HEK293T (cell line): Measurements from ENCODE around the gene DDN.

Source experiments
- ARNT ChIP-seq: fragments of 450-650 bp; IDR thresholded peaks from 2 replicates; pipeline ENCODE4 v1.6.1; 2017; ENCODE audit warnings: mild to moderate bottlenecking
- BHLHE40 ChIP-seq: fragments of 450-650 bp; IDR thresholded peaks from 2 replicates; pipeline ENCODE4 v1.6.1; 2016; ENCODE audit warnings: mild to moderate bottlenecking, moderate library complexity, borderline replicate concordance
- ELF4 ChIP-seq: fragments of 450-650 bp; IDR thresholded peaks from 2 replicates; pipeline ENCODE4 v1.6.1; 2017; ENCODE audit warnings: antibody characterized with exemption
- FOXA1 ChIP-seq: fragments of 450-650 bp; IDR thresholded peaks from 2 replicates; pipeline ENCODE4 v1.6.1; 2016; ENCODE audit warnings: mild to moderate bottlenecking
- FOXM1 ChIP-seq: fragments of 450-650 bp; IDR thresholded peaks from 2 replicates; pipeline ENCODE4 v1.6.1; 2017; ENCODE audit warnings: mild to moderate bottlenecking, borderline replicate concordance
- HDGF ChIP-seq: fragments of 450-650 bp; IDR thresholded peaks from 2 replicates; pipeline ENCODE4 v1.6.1; 2017; ENCODE audit warnings: antibody characterized with exemption, borderline replicate concordance
- L3MBTL2 ChIP-seq: fragments of 450-650 bp; conservative IDR thresholded peaks from 2 replicates; pipeline ENCODE4 v1.6.1; 2016; ENCODE audit warnings: mild to moderate bottlenecking
- NFRKB ChIP-seq: fragments of 450-650 bp; IDR thresholded peaks from 2 replicates; pipeline ENCODE4 v1.6.1; 2016; ENCODE audit warnings: mild to moderate bottlenecking, moderate library complexity
- SP1 ChIP-seq: fragments of 450-650 bp; IDR thresholded peaks from 2 replicates; pipeline ENCODE4 v1.6.1; 2017
- SUZ12 ChIP-seq: fragments of 450-650 bp; IDR thresholded peaks from 2 replicates; pipeline ENCODE4 v1.6.1; 2016; ENCODE audit warnings: mild to moderate bottlenecking
- TARDBP ChIP-seq: fragments of 450-650 bp; IDR thresholded peaks from 2 replicates; pipeline ENCODE4 v1.6.1; 2016
- ZNF384 ChIP-seq: fragments of 450-650 bp; IDR thresholded peaks from 2 replicates; pipeline ENCODE4 v1.6.1; 2016

- no peak for TF ChIP-seq BHLHE40
- no peak for TF ChIP-seq SP1
- no peak for TF ChIP-seq FOXM1
- TF ChIP-seq NFRKB, result no peak
- no peak for TF ChIP-seq L3MBTL2
- TF ChIP-seq TARDBP, result no peak
- no peak for TF ChIP-seq HDGF
- no peak for TF ChIP-seq SUZ12
- TF ChIP-seq ELF4, result no peak
- no peak for TF ChIP-seq FOXA1
- TF ChIP-seq ZNF384, result no peak
- no peak for TF ChIP-seq ARNT
These were observed 42.8 kb upstream of the DDN start for GRCh38 chr12:49041881-49042484.
